HL-60/S4 treated with phorbol 12-myristate 13-acetate at 8.2 ng/mL for 4 days and 3 days (cell line): ENCODE results near the gene MYO15B.

ENCODE experiments used
- in situ Hi-C: fragments of 300-500 bp; cut with MboI; formaldehyde crosslinking; loops from 2 replicates; pipeline ENCODE4 v1.15.0; 2022; ENCODE audit warnings: low sequenced_read_pairs

The MYO15B gene

GRCh38 chr17:75558666-75559530 lies 28.7 kb upstream of the MYO15B start:
- in situ Hi-C loops = no loop called here

DNA sequence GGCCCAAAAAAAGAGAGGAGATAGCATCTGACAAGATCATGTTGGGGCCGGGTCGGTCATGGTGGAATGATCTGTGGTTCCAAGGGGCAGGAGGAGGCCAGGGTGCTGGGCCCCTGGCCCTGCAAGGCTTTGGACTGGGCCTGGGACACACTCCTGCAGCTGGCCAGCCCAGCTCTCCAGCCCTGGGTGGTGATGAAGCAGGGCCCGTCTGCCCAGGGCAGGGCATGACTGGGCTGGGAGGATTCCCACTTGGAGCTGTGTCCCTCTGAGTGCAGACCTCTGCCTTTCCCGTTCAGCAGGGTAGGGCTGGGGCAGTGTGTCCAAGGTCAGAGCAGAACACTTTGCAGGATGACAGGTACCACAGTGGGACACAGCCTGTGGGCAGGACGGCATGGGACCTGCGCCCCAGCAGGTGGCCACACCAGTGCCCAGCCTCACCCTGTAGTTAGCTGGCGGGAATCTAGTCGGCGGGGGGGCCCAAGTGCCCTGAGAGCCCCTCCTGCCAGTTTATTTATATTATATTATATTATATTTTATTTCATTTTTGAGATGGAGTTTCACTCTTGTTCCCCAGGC lies 27.6 kb upstream of the MYO15B start:
- in situ Hi-C loops = no loop called here

DNA sequence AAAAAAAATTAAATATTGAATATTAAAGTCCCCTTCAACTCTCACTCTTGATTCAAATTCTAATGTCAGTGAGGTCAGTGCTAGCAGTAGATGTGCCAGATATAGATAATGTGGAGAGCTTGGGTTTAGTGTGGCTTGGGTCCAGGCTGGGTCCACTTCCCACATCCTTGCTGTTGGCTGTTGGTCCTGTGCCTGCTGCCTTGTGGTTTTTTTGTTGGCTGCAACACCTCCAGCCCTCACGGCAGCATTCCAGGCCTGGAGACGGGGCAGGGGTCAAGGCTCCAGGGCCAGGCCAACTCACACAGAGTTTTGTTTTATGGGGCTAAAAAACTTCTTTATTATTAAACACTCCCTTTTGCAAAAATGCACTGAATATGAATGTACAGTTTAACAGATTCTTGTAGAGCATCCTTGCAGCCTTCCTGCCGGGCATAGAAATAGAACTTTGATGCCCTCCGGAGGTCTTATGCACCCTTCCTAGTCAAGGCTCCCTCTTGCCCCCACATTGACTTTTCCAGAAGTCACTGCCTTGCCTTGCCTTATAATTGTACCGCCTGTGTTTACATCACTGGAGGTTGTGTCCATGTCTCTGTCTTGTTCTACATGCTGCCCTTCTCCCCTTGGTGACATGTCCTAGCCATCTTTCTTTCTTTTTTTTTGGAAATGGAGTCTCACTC lies 25.5 kb upstream of the MYO15B start:
- in situ Hi-C loops = no loop called here

DNA sequence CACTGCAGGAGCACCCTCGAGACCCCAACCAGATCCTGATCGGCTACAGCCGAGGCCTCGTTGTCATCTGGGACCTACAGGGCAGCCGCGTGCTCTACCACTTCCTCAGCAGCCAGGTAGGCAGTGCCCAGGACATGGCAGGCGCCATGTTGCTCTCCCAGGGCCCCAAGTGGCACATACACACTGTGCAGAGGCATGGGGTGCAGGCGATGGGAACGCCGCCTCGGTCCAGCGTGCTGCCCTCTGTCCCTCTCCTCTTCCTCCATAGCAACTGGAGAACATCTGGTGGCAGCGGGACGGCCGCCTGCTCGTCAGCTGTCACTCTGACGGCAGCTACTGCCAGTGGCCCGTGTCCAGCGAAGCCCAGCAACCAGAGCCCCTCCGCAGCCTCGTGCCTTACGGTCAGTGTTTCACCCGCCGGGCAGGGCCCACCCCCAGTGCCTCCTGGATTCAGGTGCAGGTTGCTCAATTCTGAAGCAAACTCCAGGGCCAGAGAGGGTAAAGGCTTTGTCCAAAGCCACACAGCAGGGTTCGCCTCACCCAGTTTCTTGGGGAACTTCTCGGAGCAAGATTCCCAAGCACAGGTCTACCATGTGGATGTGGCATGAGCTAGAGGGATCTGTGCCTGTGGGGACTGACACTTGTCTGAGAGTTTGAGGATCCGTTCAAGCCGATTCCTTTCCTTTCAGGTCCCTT lies 24.4 kb upstream of the MYO15B start:
- in situ Hi-C loops = no loop called here

GRCh38 chr17:75564195-75564594 lies 23.4 kb upstream of the MYO15B start:
- in situ Hi-C loops = no loop called here

DNA sequence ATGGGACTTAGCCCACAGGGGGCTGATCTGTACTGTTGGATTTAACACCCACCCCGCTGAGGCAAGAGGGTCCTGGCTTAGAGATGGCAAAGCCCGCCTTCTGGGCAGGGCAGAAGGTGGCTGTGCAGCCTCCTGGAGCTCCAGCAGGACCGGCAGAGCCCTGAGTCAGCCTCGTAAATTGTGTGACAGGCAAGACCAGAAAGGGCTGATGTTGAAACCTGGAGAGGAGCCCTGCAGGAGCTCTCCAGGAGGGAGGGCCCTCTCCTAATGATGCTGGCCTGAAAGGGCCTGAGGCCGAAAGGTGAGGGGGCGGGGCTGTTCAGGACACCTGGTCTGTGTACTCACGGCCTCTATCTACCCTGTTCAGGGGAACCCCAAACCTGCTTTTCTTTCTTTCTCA lies 22.5 kb upstream of the MYO15B start:
- in situ Hi-C loops = no loop called here

DNA sequence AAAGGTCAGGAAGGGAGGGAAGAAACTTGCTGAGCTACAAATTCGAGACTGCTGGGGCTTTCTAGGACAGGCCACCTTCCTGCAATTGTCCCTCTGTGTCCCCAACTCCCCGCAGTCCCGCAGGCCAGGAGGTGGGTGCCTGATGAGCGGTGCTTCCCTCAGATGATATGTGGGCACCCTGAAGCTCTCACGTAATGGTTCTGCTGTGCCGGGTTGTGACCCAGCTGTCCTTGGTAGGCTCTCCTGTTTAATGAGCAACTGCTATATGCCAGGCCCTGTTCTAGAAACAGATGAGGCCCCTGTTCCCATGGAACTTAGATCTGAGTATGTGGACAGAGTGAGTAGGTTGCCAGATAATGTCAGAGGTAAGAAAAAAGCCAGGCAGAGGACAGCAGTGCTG lies 22.0 kb upstream of the MYO15B start:
- in situ Hi-C loops = no loop called here

GRCh38 chr17:75566416-75566815 lies 21.2 kb upstream of the MYO15B start:
- in situ Hi-C loops = no loop called here

DNA sequence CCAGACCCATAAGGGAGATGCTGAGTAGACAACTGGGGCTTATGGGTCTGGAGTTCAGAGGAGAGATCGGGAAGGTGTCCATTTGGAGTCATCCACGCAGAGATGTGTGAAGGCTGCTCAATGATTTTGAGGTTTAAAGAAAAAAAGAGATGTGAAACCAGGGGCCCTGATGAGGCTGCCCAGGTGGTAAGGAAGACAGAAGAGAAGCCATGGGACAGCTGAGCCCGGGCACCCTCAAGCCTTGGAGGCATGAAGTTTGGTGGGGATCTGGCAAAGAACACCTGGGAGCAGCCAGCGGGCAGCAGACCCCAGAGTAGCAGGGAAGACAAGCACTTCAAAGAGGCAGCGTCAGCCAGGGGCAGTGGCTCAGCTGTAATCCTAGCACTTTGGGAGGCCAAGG lies 20.8 kb upstream of the MYO15B start:
- in situ Hi-C loops = no loop called here

GRCh38 chr17:75568412-75569255 lies 19.0 kb upstream of the MYO15B start:
- in situ Hi-C loops = no loop called here

DNA sequence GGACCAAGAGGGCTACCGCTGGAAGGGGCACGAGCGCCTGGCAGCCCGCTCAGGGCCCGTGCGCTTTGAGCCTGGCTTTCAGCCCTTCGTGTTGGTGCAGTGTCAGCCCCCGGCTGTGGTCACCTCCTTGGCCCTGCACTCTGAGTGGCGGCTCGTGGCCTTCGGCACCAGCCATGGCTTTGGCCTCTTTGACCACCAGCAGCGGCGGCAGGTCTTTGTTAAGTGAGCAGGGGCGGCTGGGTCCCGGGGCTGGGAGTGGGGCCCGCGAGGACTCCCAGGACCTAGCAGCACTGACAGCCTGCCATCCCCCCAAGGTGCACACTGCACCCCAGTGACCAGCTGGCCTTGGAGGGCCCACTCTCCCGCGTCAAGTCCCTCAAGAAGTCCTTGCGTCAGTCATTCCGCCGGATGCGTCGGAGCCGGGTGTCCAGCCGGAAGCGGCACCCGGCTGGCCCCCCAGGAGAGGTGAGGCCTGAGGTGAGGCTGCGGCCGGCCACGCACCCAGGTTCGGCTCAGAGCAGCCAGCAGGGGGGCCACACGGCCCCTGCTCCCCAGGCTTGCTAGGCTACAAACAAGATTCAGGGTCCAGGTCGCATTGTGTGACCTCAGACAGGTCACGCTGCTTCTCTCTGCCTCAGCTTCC lies 17.4 kb upstream of the MYO15B start:
- in situ Hi-C loops = no loop called here

- in situ Hi-C loops = no loop called here
These were observed 16.8 kb upstream of the MYO15B start for GRCh38 chr17:75570772-75571171.

DNA sequence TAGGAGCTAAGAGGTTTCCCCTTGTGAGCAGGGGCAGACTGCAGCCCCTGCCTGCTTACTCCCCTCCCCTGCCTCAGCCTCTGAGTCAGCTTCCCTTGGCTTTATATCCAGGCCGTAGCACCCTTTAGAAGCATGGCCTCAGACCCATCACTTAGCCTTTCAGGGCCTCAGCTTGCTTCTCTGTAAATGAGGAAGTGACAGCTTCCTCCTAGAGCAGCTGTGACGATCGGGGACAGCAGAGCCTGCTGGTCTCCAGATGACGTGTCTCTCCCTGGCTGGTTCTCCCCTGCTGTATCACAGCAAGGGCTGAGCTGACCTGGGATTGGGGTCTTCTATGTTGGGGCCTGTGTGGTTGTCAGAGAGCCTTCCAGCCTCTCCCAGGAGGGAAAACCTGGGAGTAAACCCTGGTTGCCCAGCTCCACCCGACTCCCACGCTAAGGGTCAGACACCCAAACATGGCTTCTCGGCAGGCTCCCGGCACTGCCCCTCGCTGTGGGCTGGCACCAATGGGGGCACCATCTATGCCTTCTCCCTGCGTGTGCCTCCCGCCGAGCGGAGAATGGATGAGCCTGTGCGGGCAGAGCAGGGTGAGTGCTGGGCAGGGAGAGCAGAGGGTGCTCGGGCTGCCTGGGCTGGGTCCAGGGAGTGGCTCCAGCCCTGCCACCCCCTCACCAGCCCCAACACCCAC lies 16.3 kb upstream of the MYO15B start:
- in situ Hi-C loops = no loop called here

- in situ Hi-C loops = no loop called here
These were observed 15.8 kb upstream of the MYO15B start for GRCh38 chr17:75571885-75572215.

DNA sequence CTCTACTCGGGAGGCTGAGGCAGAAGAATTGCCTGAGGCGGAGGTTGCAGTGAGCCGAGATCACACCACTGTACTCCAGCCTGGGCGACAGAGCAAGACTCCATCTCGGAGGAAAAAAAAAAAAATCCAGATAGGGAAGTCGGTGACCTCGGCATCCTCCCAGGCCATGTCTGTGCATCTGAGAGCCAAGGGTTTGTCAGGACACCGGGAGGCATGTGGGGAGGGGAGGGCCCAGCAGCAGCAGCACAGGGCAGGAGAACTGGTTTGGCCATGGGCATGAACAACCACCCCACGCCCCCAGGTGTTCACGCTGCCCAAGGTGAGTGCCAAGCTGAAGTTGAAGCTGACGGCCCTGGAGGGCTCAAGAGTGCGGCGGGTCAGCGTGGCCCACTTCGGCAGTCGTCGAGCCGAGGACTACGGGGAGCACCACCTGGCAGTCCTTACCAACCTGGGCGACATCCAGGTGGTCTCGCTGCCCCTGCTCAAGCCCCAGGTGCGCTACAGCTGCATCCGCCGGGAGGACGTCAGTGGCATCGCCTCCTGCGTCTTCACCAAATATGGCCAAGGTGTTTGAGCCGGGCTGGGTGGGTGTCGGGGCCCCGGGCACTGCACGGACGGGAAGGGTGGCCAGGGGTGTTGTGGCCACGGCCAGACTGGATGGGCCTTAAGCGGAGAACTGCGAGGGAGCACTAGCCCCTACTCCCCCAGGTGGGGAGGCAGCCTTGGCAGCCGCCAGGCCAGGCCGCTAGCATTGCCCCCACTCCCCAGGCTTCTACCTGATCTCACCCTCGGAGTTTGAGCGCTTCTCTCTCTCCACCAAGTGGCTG lies 14.7 kb upstream of the MYO15B start:
- in situ Hi-C loops = no loop called here

DNA sequence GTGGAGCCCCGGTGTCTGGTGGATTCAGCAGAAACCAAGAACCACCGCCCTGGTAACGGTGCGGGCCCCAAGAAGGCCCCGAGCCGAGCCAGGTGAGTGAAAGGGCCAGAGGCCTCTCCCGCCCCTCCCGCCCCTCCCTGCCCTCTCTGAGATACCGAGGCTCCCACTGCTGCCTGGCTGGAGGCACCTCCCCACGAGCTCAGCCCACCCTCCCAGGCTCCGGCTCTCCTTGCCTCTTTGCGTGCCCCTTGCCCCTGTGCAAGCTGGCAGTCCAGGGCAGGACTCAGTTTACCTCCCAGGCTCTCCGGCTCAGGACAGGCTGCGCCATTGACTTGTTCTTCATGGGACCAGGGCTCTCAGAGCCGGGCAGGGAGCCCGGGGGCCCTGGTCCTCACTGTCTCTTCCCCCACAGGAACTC lies 14.1 kb upstream of the MYO15B start:
- in situ Hi-C loops = no loop called here

DNA sequence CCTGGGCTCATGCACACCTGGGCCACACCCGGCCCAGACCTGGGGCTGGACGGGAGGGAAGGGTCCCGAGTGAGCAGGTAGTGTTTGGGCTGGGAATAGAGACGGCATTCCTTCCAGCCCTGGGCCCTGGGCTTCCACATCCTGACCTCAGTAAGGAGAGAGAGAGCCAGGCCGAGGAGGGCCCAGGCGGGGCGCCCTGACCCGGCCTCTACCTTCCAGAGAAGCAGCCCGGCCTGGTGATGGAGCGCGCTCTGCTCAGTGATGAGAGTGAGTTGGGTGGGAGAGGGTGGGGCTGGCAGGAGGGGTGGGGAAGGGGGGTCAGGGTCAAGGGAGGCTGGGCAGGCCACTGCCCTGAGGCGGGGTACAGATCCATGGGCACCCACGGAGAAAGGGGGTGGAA lies 13.6 kb upstream of the MYO15B start:
- in situ Hi-C loops = no loop called here

DNA sequence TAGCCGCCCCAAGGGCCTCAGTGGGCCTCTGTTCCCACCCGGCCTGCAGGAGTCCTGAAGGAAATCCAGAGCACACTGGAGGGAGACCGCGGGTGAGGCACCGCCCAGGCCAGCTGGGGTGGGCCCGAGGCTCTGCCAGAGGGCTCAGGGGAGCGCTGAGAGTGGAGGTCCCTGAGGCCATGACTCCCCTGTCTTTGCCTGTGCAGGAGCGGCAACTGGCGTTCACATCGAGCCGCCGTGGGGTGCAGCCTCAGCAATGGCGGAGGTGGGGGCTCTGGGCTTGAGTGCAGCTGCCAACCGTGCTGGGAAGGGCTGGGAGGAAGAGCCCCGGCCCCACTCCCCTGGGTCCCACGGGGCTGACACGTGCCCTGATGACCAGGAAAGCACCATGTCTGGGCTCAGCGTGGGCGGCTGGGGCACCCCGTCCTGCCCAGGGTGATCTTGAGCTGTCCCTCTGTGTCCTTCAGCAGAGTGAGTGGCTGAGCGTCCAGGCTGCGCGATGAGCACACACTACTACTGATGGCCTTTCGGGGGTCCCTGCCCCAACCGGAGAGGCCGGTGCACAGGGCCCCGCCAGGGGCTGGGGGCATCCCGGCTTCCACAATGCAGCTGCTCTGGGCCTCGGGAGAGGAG lies 13.1 kb upstream of the MYO15B start:
- in situ Hi-C loops = no loop called here
